ENCODE data around the gene PTPN4. TPM values are rescaled to one million over a fixed set of nuclear protein-coding genes. Genes with fewer than 3 reads are reported as not detected.

The PTPN4 gene
- total and polyA plus RNA-seq, 2 of the 8 experiments (the other 6 are each of a cell fraction or from before 2014, with no cell fraction given), result 28.5 to 105 TPM

- Histone ChIP-seq H3K23me2 (ENCODE audit: low read depth, low read length) (no peaks in the 10 kb centered on the region), H2BK12ac (ENCODE audit: low read depth, low read length) (no peak overlapping the region), H3K9me3 (ENCODE audit: insufficient read depth in 2 of 2, low read depth in 1 of 2, low read length in 1 of 2) (0 out of 4 replicates have a peak, but pooled peaks cover 0 to 3% of the 10 kb centered on the region in 2 experiments), H3K14ac (ENCODE audit: insufficient read length) (no peak overlapping the region), H3K4me3 (ENCODE audit: extremely low read depth in 1 of 4, insufficient read depth in 2 of 4, low read depth in 3 of 4, low read length in 4 of 4) (no peak overlapping the region), H4K91ac (replicated peaks; ENCODE audit: insufficient read length, low read length) (no peak overlapping the region), H4K5ac (ENCODE audit: insufficient read length, low read depth, low read length) (no peak overlapping the region), H2BK120ac (replicated peaks; ENCODE audit: low read depth, low read length) (no peak overlapping the region), H3K18ac (ENCODE audit: extremely low read depth, low read length) (no peak overlapping the region), H2BK5ac (ENCODE audit: low read depth, low read length) (no peak overlapping the region), H2BK15ac (ENCODE audit: low read length) (no peak overlapping the region), H4K20me1 (replicated peaks in 1 of 2; ENCODE audit: control insufficient read depth in 1 of 2, insufficient read depth in 2 of 2, low read length in 2 of 2) (no peaks in the 10 kb centered on the region), H3K79me2 (ENCODE audit: control insufficient read depth in 1 of 2, insufficient read depth in 2 of 2, low read length in 2 of 2) (no peaks in the 10 kb centered on the region), H2AFZ (ENCODE audit: low read length) (no peak overlapping the region), H3K79me1 (ENCODE audit: low read depth, low read length) (no peaks in the 10 kb centered on the region), H3K9ac (replicated peaks in 1 of 4; ENCODE audit: extremely low read depth in 1 of 4, low read depth in 3 of 4, low read length in 3 of 4) (no peak overlapping the region), H3K36me3 (ENCODE audit: control insufficient read depth in 2 of 4, insufficient read depth in 4 of 4, low read length in 3 of 4) (no peaks in the 10 kb centered on the region), H3K27ac (ENCODE audit: low read depth, low read length) (no peak overlapping the region; the same call in 1 of the 2 replicates), H3K23ac (ENCODE audit: insufficient read length) (no peak overlapping the region), H2AK5ac (ENCODE audit: low read depth, low read length) (no peak overlapping the region), H3K4me1 (replicated peaks in 1 of 4; ENCODE audit: control insufficient read depth in 3 of 4, insufficient read depth in 4 of 4, low read length in 3 of 4) (peaks cover 0 to 6% (median 1%) of the 10 kb centered on the region in 4 experiments; a peak in 2 of 7 replicates), H3K4ac (replicated peaks; ENCODE audit: insufficient read length, low read depth, low read length) (no peak overlapping the region), H3K4me2 (ENCODE audit: insufficient read depth in 1 of 2, low read depth in 2 of 2, low read length in 2 of 2) (no peak overlapping the region), H2BK20ac (ENCODE audit: low read length) (no peak overlapping the region), H3K56ac (replicated peaks; ENCODE audit: insufficient read length, low read depth, low read length) (no peak overlapping the region), H4K8ac (ENCODE audit: extremely low read depth, insufficient read depth, low read length) (no peak overlapping the region), H3K27me3 (replicated peaks in 1 of 4; ENCODE audit: control insufficient read depth in 3 of 4, extremely low read depth in 1 of 4, insufficient read depth in 3 of 4, low read length in 3 of 4) (no peaks in the 10 kb centered on the region)
- DNase-seq (ENCODE audit: low read depth in 1 of 2, low spot score in 2 of 2) (no peak), FAIRE-seq (no peak)
- 86% methylated on average over 6 of the region's 6 CpGs; no CpG with 5 or more reads in 1 of the 2 experiments for WGBS, 2 experiments (ENCODE audit: extremely low coverage in 1 of 2, insufficient coverage in 1 of 2, insufficient read length in 1 of 2, insufficient replicate concordance in 2 of 2, low coverage in 1 of 2, low lambda C conversion rate in 2 of 2, missing lambda C conversion rate in 1 of 2)
- POLR2A ChIA-PET (ENCODE audit: partially characterized antibody), result no interaction called here
- CTCF ChIA-PET (ENCODE audit: partially characterized antibody), result interaction anchor here (0.8 to 2.5 kb wide), 3 partner anchors 30 to 112 kb away, joined by 3 to 5 read pairs (median 3); no protein-coding TSS in a partner anchor
- TF ChIP-seq BRCA1 (IDR thresholded peaks at IDR 0.05; ENCODE audit: low read depth, low read length) (no peak), CHD2 (IDR thresholded peaks at IDR 0.05; ENCODE audit: low read length) (no peak), ASH2L (IDR thresholded peaks at IDR 0.05; ENCODE audit: low read length) (no peak), PHF8 (conservative IDR thresholded peaks at IDR 0.05; ENCODE audit: low read depth, low read length) (no peak), RNF2 (IDR thresholded peaks at IDR 0.05; ENCODE audit: borderline replicate concordance, low read depth, low read length, missing control alignments, poor library complexity, severe bottlenecking) (no peak), CTCF (IDR thresholded peaks at IDR 0.05; ENCODE audit: control extremely low read depth in 1 of 3, insufficient read depth in 1 of 3, low read depth in 1 of 3, low read length in 3 of 3) (no peak), CBX5 (IDR thresholded peaks at IDR 0.05; ENCODE audit: low read depth, low read length) (no peak), POLR2A (IDR thresholded peaks at IDR 0.05; ENCODE audit: control extremely low read depth in 1 of 2, low read depth in 2 of 2, low read length in 2 of 2) (no peak), RBBP5 (IDR thresholded peaks at IDR 0.05; ENCODE audit: borderline replicate concordance, low read depth, low read length) (no peak), CTBP2 (IDR thresholded peaks at IDR 0.05; ENCODE audit: borderline replicate concordance, insufficient read depth, insufficient read length, low read length) (no peak), NANOG (IDR thresholded peaks at IDR 0.05; ENCODE audit: insufficient read depth, low read depth, low read length, poor library complexity, severe bottlenecking) (no peak), SIX5 (IDR thresholded peaks at IDR 0.05; ENCODE audit: low read depth, low read length) (no peak)
Measured at GRCh38 chr2:119716284-119716672, 43.4 kb upstream of the PTPN4 start.

All from H1 (cell line).